ENCODE measurements around the gene ARL17B.
A peak's percentile ranks its signal among the peaks of the same experiment; 100 is the strongest.
"Not testable (repeated sequence)": the region's sequence is repeated elsewhere in the genome, so short reads cannot be mapped to it uniquely, and the experiment has no call there.

ARL17B gene

GRCh38 chr17:46244339-46244913 is 117.1 kb downstream of the ARL17B start:
- H3K4me1 Mint-ChIP-seq (ENCODE audit: low read depth); H3K9me3 Mint-ChIP-seq; H3K36me3 Mint-ChIP-seq (ENCODE audit: low read depth); H3K27ac Mint-ChIP-seq; H3K4me3 Mint-ChIP-seq: not testable (repeated sequence)
- peaks cover 25% of the 10 kb centered on the region for H3K27me3 Mint-ChIP-seq (ENCODE audit: low read depth)

- H3K9me3 Mint-ChIP-seq; H3K36me3 Mint-ChIP-seq (ENCODE audit: low read depth); H3K4me3 Mint-ChIP-seq; H3K4me1 Mint-ChIP-seq (ENCODE audit: low read depth); H3K27ac Mint-ChIP-seq: not testable (repeated sequence)
- H3K27me3 Mint-ChIP-seq (ENCODE audit: low read depth) = peaks cover 22% of the 10 kb centered on the region
Observed at GRCh38 chr17:46243928-46244327, 117.6 kb downstream of the ARL17B start.

- not testable (repeated sequence) for H3K9me3 Mint-ChIP-seq; H3K4me3 Mint-ChIP-seq; H3K27ac Mint-ChIP-seq; H3K36me3 Mint-ChIP-seq (ENCODE audit: low read depth); H3K4me1 Mint-ChIP-seq (ENCODE audit: low read depth)
- peaks cover 20% of the 10 kb centered on the region for H3K27me3 Mint-ChIP-seq (ENCODE audit: low read depth)
Observed at GRCh38 chr17:46243505-46243904, 118.1 kb downstream of the ARL17B start.

GRCh38 chr17:46231359-46231758 is 130.2 kb downstream of the ARL17B start:
- not testable (repeated sequence) for H3K36me3 Mint-ChIP-seq (ENCODE audit: low read depth); H3K27ac Mint-ChIP-seq; H3K27me3 Mint-ChIP-seq (ENCODE audit: low read depth); H3K4me3 Mint-ChIP-seq; H3K4me1 Mint-ChIP-seq (ENCODE audit: low read depth); H3K9me3 Mint-ChIP-seq

GRCh38 chr17:46225274-46225794 is 136.2 kb downstream of the ARL17B start:
- H3K36me3 Mint-ChIP-seq (ENCODE audit: low read depth); H3K9me3 Mint-ChIP-seq; H3K4me1 Mint-ChIP-seq (ENCODE audit: low read depth); H3K27me3 Mint-ChIP-seq (ENCODE audit: low read depth): not testable (repeated sequence)
- Mint-ChIP-seq H3K4me3 (peak overlapping the region; percentile 82), H3K27ac (peak overlapping the region; percentile 76)

- H3K4me1 Mint-ChIP-seq (ENCODE audit: low read depth); H3K9me3 Mint-ChIP-seq; H3K36me3 Mint-ChIP-seq (ENCODE audit: low read depth); H3K27ac Mint-ChIP-seq; H3K27me3 Mint-ChIP-seq (ENCODE audit: low read depth): not testable (repeated sequence)
- peak overlapping the region; percentile 82 for H3K4me3 Mint-ChIP-seq
Observed at GRCh38 chr17:46224864-46225263, 136.7 kb downstream of the ARL17B start.

Measured in T-helper 1 cell treated with Interleukin-12 subunit alpha and Interleukin-12 subunit beta and Interleukin-4 antibody, amounts not matched to agents 30 μg/mL and 1 μg/mL, for 36 hours (primary cell).